Heart left ventricle (tissue), 16 donors: ENCODE results near the gene PLAU. TPM values are rescaled to one million over a fixed set of nuclear protein-coding genes. Genes with fewer than 3 reads are reported as not detected.

Experiments used
- ATAC-seq, 4 donors: fragments of 200-7000 bp; cut with Tn5 transposase; one replicate each; pipeline ENCODE4 v1.9.1; 2020 to 2022; ENCODE audit warnings: moderate library complexity in 4 of 4, mild to moderate bottlenecking in 3 of 4, moderate number of reproducible peaks in 1 of 4
- DNase-seq, 5 donors: peaks; one replicate each; pipeline ENCODE4 v3.0.0-alpha.2; 2020
- H3K27ac ChIP-seq, 12 donors: fragments of 200-600 bp; sonication (generic) in 4 of 12; one replicate each; pipeline versions ENCODE4 v1.5.0 to v1.8.0; 2016 to 2022; ENCODE audit warnings: mild to moderate bottlenecking in 2 of 12
- H3K27me3 ChIP-seq, 9 donors: fragments of 200-600 bp; sonication (generic) in 2 of 9; one replicate each; pipeline versions ENCODE4 v1.5.1 to v1.8.0; 2016 to 2022; ENCODE audit warnings: mild to moderate bottlenecking in 3 of 9
- H3K36me3 ChIP-seq, 9 donors: fragments of 200-600 bp; sonication (generic) in 2 of 9; one replicate each; pipeline versions ENCODE4 v1.5.0 to v1.8.0; 2018 to 2022; ENCODE audit warnings: mild to moderate bottlenecking in 2 of 9
- H3K4me1 ChIP-seq, 12 donors: fragments of 200-600 bp; sonication (generic) in 4 of 12; one replicate each; pipeline versions ENCODE4 v1.5.0 to v1.8.0; 2016 to 2022; ENCODE audit warnings: mild to moderate bottlenecking in 3 of 12
- H3K4me3 ChIP-seq, 12 donors: fragments of 200-600 bp; sonication (generic) in 4 of 12; one replicate each; pipeline versions ENCODE4 v1.5.0 to v1.8.0; 2017 to 2022; ENCODE audit warnings: mild to moderate bottlenecking in 9 of 12, moderate library complexity in 4 of 12
- H3K9me3 ChIP-seq, 12 donors: fragments of 200-600 bp; sonication (generic) in 4 of 12; one replicate each; pipeline versions ENCODE4 v1.5.0 to v1.8.0; 2016 to 2022; ENCODE audit warnings: mild to moderate bottlenecking in 1 of 12
- POLR2A ChIP-seq, 2 donors: fragments of 450-650 bp; IDR thresholded peaks; one replicate each; pipeline ENCODE4 v1.6.1; 2017; ENCODE audit warnings: antibody characterized with exemption in 2 of 2, mild to moderate bottlenecking in 2 of 2, moderate library complexity in 2 of 2
- WGBS, 4 donors: extraction: QIAGEN DNeasy Blood & Tissue Kit in 2 of 4; methylation state at CpG; one replicate each; pipeline versions ENCODE4 v1.1.5 to v1.1.7; 2013 to 2018; 5-methylcytosine and 5-hydroxymethylcytosine counted together
- intact Hi-C, 10 donors: fragments of 100-400 bp; cut with DNase I; formaldehyde crosslinking; loops; one replicate each; pipeline versions ENCODE4 v1.11.1 to v1.14.2; 2022
- polyA plus RNA-seq, 2 donors: library from polyadenylated mRNA; stranded (reverse); fragments of 200-250 nt; gene quantifications; one replicate each; pipeline ENCODE4 v1.2.3, GENCODE V29; 2013
- total RNA-seq, 9 donors: library from RNA; depleted of rRNA in 2 of 9; stranded (reverse); fragments of >200 nt in 2 of 9; fragmentation: NEBNext Ultra II Directional in 3 of 9; extraction: Animal tissue kit (Norgen Biotek cat#: 25700) in 3 of 9; gene quantifications; one replicate each; pipeline versions ENCODE4 v1.1.0 to v1.2.4, GENCODE V29; 2016 to 2023
- TF ChIP-seq, protein P1 (sequence below), 12 donors: fragments of 200-600 bp; sonication (generic) in 4 of 12; IDR thresholded peaks; one replicate each; pipeline versions ENCODE4 v1.5.0 to v1.8.0; 2018 to 2022; ENCODE audit warnings: antibody characterized with exemption in 12 of 12, mild to moderate bottlenecking in 5 of 12
- donor health status: ischemic (EF 13 %, LVEDD 7.1; RV severe dilation, severe dysfunction).
- donor health status: healthy with polysubstance abuse.
- donor health status: DM: no; HTN: yes; CAD: no.
- donor health status: DM: no; HTN: no; CAD: no.
- donor health status: ischemic (EF 25% LVEDD 6.9; RV normal size, moderate dysfunction).
- donor health status: ischemic (EF 25% LVEDD 5.7; RV mildly dilated, moderate dysfunction).
- donor health status: healthy.
- donor health status: DM: yes; HTN: yes; CAD: no.
- donor health status: ischemic (EF 35%, LVEDD 5.7; RV mildly dilated, moderate dysfunction).
- donor health status: nonischemic (EF 11% LVEDD 7.7; RV severe dilation, severe dysfunction).
- donor health status: DM: yes; HTN: yes; CAD: no.
- donor health status: PGD.
- donor health status: ischemic (EF 29% LVEDD 5.4; RV normal size, mild dysfunction).
- donor health status: nonischemic (EF 23%, LVEDD 6.1; RV moderate dilation, normal function).

Gene PLAU
- total and polyA plus RNA-seq, 11 donors: 3.3 to 68.1 (median 10.3) TPM

DNA sequence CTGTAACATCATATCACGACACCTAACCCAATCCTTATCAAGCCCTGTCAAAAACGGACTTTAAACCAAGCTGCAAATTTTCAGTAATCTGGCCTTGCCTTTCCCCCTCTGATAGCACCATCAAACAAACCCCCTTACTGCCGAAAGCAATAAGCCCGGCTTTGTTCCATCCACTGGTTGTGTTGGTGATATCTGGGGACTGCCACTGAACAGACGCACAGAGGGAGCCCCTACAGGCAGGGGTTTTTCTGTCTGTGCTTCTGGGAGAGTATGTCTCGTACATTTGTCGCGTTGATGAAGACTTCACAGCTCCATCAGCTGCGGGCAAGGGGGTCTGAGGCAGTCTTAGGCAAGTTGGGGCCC lies 550 bp upstream of the PLAU start:
- no peaks in the 10 kb centered on the region for H3K9me3 ChIP-seq
- TF ChIP-seq POLR2A (IDR thresholded peaks at IDR 0.05): no peak
- TF ChIP-seq, protein P1, sequence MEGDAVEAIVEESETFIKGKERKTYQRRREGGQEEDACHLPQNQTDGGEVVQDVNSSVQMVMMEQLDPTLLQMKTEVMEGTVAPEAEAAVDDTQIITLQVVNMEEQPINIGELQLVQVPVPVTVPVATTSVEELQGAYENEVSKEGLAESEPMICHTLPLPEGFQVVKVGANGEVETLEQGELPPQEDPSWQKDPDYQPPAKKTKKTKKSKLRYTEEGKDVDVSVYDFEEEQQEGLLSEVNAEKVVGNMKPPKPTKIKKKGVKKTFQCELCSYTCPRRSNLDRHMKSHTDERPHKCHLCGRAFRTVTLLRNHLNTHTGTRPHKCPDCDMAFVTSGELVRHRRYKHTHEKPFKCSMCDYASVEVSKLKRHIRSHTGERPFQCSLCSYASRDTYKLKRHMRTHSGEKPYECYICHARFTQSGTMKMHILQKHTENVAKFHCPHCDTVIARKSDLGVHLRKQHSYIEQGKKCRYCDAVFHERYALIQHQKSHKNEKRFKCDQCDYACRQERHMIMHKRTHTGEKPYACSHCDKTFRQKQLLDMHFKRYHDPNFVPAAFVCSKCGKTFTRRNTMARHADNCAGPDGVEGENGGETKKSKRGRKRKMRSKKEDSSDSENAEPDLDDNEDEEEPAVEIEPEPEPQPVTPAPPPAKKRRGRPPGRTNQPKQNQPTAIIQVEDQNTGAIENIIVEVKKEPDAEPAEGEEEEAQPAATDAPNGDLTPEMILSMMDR (IDR thresholded peaks at IDR 0.05): peak in 1 of 12 donors; percentile 8
- H3K36me3 ChIP-seq: peaks cover 0 to 28% (median 12%) of the 10 kb centered on the region in 9 donors
- 21 to 37% (median 23%) methylated on average over 5 to 9 of the region's 9 CpGs for WGBS, 4 donors
- ATAC-seq: no peak
- H3K27ac ChIP-seq: peak overlapping the region; percentile 10 to 96 (median 87)
- intact Hi-C loops: loop anchor here in 3 of 10 donors (2.0 kb wide), 2 partner anchors 22 to 24 kb away; no protein-coding TSS in a partner anchor
- peak overlapping the region; percentile 55 to 95 (median 76) for H3K4me3 ChIP-seq
- no peaks in the 10 kb centered on the region for H3K27me3 ChIP-seq
- DNase-seq: no peak
- H3K4me1 ChIP-seq: peaks cover 0 to 96% (median 56%) of the 10 kb centered on the region in 12 donors

DNA sequence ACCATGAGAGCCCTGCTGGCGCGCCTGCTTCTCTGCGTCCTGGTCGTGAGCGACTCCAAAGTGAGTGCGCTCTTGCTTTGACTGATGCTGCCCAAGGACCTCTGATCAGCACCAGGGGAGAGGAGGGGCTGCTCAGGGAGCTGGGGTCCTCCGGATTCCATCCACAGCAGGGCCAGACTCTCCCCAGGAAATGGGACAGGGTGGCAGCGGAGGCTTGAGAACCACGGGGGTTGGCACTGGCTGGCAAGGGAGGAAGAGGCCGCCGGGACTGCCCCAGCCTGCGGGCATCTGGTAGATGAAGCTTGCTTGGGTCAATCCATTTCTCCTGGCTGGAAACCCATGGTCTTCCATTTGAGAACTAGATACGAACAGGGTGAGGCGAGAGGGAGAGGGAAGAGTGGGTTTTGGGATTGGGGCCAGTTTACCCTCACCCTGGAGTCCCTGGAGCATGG lies 647 bp downstream of the PLAU start:
- ATAC-seq (no peak), DNase-seq (no peak)
- intact Hi-C loops: loop anchor here in 3 of 10 donors (2.0 kb wide), 2 partner anchors 21 to 23 kb away; no protein-coding TSS in a partner anchor
- H3K9me3 ChIP-seq: no peaks in the 10 kb centered on the region
- no peak for TF ChIP-seq POLR2A (IDR thresholded peaks at IDR 0.05)
- H3K36me3 ChIP-seq: peaks cover 0 to 40% (median 24%) of the 10 kb centered on the region in 9 donors
- peak overlapping the region; percentile 71 to 96 (median 87) for H3K27ac ChIP-seq
- peak overlapping the region; percentile 55 to 95 (median 76) for H3K4me3 ChIP-seq
- 14 to 51% (median 17%) methylated on average over 5 to 14 of the region's 14 CpGs for WGBS, 4 donors
- H3K4me1 ChIP-seq: peaks cover 0 to 98% (median 54%) of the 10 kb centered on the region in 12 donors
- H3K27me3 ChIP-seq: no peaks in the 10 kb centered on the region

GRCh38 chr10:73914036-73914435 lies 3.1 kb downstream of the PLAU start:
- H3K27me3 ChIP-seq: no peaks in the 10 kb centered on the region
- DNase-seq (no peak), ATAC-seq (no peak)
- intact Hi-C loops: no loop called here
- H3K27ac ChIP-seq: peak overlapping the region in 3 of 12 donors; percentile 7 to 27 (median 24)
- H3K4me1 ChIP-seq: peaks cover 0 to 86% (median 36%) of the 10 kb centered on the region in 12 donors
- peak overlapping the region in 1 of 12 donors; percentile 80 for H3K4me3 ChIP-seq
- peaks cover 0 to 44% (median 29%) of the 10 kb centered on the region in 9 donors for H3K36me3 ChIP-seq
- TF ChIP-seq, protein P1 (IDR thresholded peaks at IDR 0.05): no peak
- TF ChIP-seq POLR2A (IDR thresholded peaks at IDR 0.05): no peak
- peaks cover 0 to 7% (median 0%) of the 10 kb centered on the region in 12 donors for H3K9me3 ChIP-seq
- 80 to 91% (median 82%) methylated on average over 10 of the region's 10 CpGs for WGBS, 4 donors

DNA sequence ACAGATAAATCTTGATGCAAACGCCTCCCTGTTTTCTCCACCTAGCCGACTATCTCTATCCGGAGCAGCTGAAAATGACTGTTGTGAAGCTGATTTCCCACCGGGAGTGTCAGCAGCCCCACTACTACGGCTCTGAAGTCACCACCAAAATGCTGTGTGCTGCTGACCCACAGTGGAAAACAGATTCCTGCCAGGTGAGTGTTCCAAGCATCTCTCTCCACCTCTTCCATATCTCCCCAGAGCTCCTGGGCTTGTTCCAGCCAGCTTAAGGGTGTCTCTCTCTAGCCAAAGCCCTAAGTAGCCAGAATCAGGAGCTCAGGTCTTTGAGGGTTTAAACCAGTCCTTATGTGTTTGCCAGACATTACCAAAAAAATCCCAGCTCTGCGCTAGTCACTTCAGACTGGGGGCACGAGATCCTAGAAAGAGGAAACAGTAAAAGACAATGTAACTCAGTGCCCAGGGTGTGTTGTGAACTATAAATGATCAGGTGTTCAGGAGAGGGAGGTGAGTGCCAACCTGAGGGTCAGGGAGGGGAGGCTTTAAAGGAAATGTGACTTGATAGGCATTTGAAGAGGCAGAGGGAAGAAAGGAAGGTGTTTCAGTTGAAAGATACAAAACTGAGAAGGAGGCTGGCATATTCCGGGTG lies 4.4 kb downstream of the PLAU start:
- no peaks in the 10 kb centered on the region for H3K27me3 ChIP-seq
- TF ChIP-seq POLR2A (IDR thresholded peaks at IDR 0.05): no peak
- TF ChIP-seq, protein P1 (IDR thresholded peaks at IDR 0.05): no peak
- H3K9me3 ChIP-seq: peaks cover 0 to 12% (median 0%) of the 10 kb centered on the region in 12 donors
- peaks cover 0 to 82% (median 27%) of the 10 kb centered on the region in 12 donors for H3K4me1 ChIP-seq
- peaks cover 0 to 44% (median 29%) of the 10 kb centered on the region in 9 donors for H3K36me3 ChIP-seq
- no peak for DNase-seq
- H3K27ac ChIP-seq: peak overlapping the region in 1 of 12 donors; percentile 53
- no peak for ATAC-seq
- 63 to 65% (median 63%) methylated on average over 8 of the region's 8 CpGs for WGBS, 4 donors
- intact Hi-C loops: no loop called here
- H3K4me3 ChIP-seq: peak overlapping the region in 1 of 12 donors; percentile 80
